Left hindlimb (tissue), 1 donor: ENCODE measurements around the gene DPP6.
"Not testable (repeated sequence)": the region's sequence is repeated elsewhere in the genome, so short reads cannot be mapped to it uniquely, and the experiment has no call there.

Source experiments
- DNase-seq: peaks from one replicate; pipeline ENCODE4 v3.0.0-alpha.2; 2018

DPP6 gene

GRCh38 chr7:154155928-154156327, 103.7 kb downstream of the DPP6 start:
- not testable (repeated sequence) for DNase-seq

- DNase-seq: not testable (repeated sequence)
Measured at GRCh38 chr7:154162921-154163320, 110.7 kb downstream of the DPP6 start.

GRCh38 chr7:154163642-154164041, 111.4 kb downstream of the DPP6 start:
- DNase-seq: not testable (repeated sequence)

GRCh38 chr7:154167051-154167450, 114.9 kb downstream of the DPP6 start:
- no peak for DNase-seq

GRCh38 chr7:154167807-154168206, 115.6 kb downstream of the DPP6 start:
- DNase-seq: no peak

- no peak for DNase-seq
Measured at GRCh38 chr7:154171422-154171821, 119.2 kb downstream of the DPP6 start.

GRCh38 chr7:154172236-154172635, 120.0 kb downstream of the DPP6 start:
- DNase-seq: no peak

- no peak for DNase-seq
Measured at GRCh38 chr7:154177584-154177983, 125.4 kb downstream of the DPP6 start.

GRCh38 chr7:154178895-154179294, 126.7 kb downstream of the DPP6 start:
- no peak for DNase-seq

- no peak for DNase-seq
Measured at GRCh38 chr7:154183482-154183881, 131.3 kb downstream of the DPP6 start.

- no peak for DNase-seq
Measured at GRCh38 chr7:154183946-154184345, 131.7 kb downstream of the DPP6 start.

GRCh38 chr7:154186811-154187210, 134.6 kb downstream of the DPP6 start:
- DNase-seq: no peak

- DNase-seq: no peak
Measured at GRCh38 chr7:154188330-154188729, 136.1 kb downstream of the DPP6 start.

GRCh38 chr7:154195266-154195665, 143.1 kb downstream of the DPP6 start:
- DNase-seq: no peak

- no peak for DNase-seq
Measured at GRCh38 chr7:154198481-154198880, 146.3 kb downstream of the DPP6 start.

GRCh38 chr7:154200241-154200640, 148.0 kb downstream of the DPP6 start:
- DNase-seq: no peak

GRCh38 chr7:154202002-154202401, 149.8 kb downstream of the DPP6 start:
- no peak for DNase-seq

- no peak for DNase-seq
Measured at GRCh38 chr7:154204046-154204445, 151.8 kb downstream of the DPP6 start.

- DNase-seq: no peak
Measured at GRCh38 chr7:154212861-154213260, 160.7 kb downstream of the DPP6 start.

GRCh38 chr7:154217688-154218340, 165.6 kb downstream of the DPP6 start:
- DNase-seq: no peak

- no peak for DNase-seq
Measured at GRCh38 chr7:154231732-154232131, 179.5 kb downstream of the DPP6 start.

- no peak for DNase-seq
Measured at GRCh38 chr7:154232700-154233099, 180.5 kb downstream of the DPP6 start.

GRCh38 chr7:154241988-154242387, 189.8 kb downstream of the DPP6 start:
- DNase-seq: no peak

GRCh38 chr7:154242709-154243108, 190.5 kb downstream of the DPP6 start:
- no peak for DNase-seq

GRCh38 chr7:154252046-154252445, 199.8 kb downstream of the DPP6 start:
- no peak for DNase-seq
